Right kidney (tissue), 9 donors: ENCODE measurements around the gene CELF1.

Source experiments
- DNase-seq: peaks from one replicate; pipeline ENCODE4 v3.0.0-alpha.2; 2016
- long read RNA-seq, 8 donors: transcript quantifications; one replicate each; lab custom pipeline, GENCODE V29; 2026

Gene CELF1
- long read RNA-seq, donor 1, partial matches to known transcripts: 298 of 522 reads
- long read RNA-seq, donor 1, other reads (novel, unspliced or antisense): 224 of 522 reads
- long read RNA-seq, donor 2, full-length matches to known transcripts: 1 of 6 reads
- long read RNA-seq, donor 2, partial matches to known transcripts: 5 of 6 reads
- long read RNA-seq, donor 2, other reads (novel, unspliced or antisense): 0 of 6 reads
- long read RNA-seq, donor 3, partial matches to known transcripts: 17 of 18 reads
- long read RNA-seq, donor 3, other reads (novel, unspliced or antisense): 0 of 18 reads
- long read RNA-seq, donor 4, partial matches to known transcripts: 6 of 6 reads
- long read RNA-seq, donor 4, other reads (novel, unspliced or antisense): 0 of 6 reads
- long read RNA-seq, donor 5, partial matches to known transcripts: 7 of 10 reads
- long read RNA-seq, donor 5, other reads (novel, unspliced or antisense): 0 of 10 reads
- long read RNA-seq, donor 6, partial matches to known transcripts: 183 of 312 reads
- long read RNA-seq, donor 6, other reads (novel, unspliced or antisense): 129 of 312 reads
- long read RNA-seq, donor 7, full-length matches to known transcripts: 2 of 549 reads
- long read RNA-seq, donor 7, partial matches to known transcripts: 239 of 549 reads
- long read RNA-seq, donor 7, other reads (novel, unspliced or antisense): 308 of 549 reads
- long read RNA-seq, donor 8, partial matches to known transcripts: 5 of 9 reads
- long read RNA-seq, donor 8, other reads (novel, unspliced or antisense): 0 of 9 reads

GRCh38 chr11:47552566-47553405, at the start of gene CELF1:
Gene CELF1 (minus strand): TSS chr11:47553132. CDS start chr11:47499523, 53,609 bp downstream.
- DNase-seq: peak; percentile 94

GRCh38 chr11:47599902-47600301, 47.0 kb upstream of the CELF1 start:
- no peak for DNase-seq

DNA sequence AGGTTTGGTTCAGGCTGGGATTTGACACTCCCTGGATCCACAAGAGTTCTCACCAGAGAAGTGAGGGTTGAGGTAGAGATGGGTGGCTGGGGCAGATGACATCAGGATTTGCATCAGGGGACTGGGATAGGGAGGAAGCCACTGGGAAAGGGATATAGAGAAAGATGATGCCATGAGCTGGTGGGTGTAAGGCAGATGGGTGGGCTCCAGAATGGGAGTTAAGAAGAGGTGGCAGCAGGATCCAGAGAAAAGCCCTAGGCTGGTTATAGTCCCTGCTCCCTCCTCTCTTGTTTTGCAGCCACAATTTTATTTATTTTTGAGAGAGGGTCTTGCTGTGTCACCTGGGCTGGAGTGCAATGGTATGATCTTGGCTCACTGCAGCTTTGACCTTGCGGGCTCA, 43.0 kb upstream of the CELF1 start:
- DNase-seq: no peak

DNA sequence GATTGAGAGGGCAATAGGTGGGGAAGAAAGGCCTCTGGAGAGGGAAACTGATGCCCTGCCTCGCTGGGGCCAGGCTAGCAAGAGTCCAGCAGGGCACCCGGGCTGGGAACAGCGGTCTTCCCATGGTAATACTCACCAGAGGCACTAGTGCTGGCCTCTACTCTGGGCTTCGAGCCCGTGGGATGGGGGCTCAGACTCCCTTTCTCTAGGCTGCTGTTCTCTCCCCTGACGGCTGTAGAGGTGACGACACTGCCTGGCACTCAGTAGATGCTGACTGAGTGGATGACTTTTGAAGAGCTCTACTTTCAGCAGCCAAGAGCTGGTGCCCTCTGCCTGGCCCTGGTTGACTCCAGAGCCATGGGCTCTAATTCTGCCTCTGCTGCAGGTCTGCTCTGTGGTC, 42.1 kb upstream of the CELF1 start:
- no peak for DNase-seq

DNA sequence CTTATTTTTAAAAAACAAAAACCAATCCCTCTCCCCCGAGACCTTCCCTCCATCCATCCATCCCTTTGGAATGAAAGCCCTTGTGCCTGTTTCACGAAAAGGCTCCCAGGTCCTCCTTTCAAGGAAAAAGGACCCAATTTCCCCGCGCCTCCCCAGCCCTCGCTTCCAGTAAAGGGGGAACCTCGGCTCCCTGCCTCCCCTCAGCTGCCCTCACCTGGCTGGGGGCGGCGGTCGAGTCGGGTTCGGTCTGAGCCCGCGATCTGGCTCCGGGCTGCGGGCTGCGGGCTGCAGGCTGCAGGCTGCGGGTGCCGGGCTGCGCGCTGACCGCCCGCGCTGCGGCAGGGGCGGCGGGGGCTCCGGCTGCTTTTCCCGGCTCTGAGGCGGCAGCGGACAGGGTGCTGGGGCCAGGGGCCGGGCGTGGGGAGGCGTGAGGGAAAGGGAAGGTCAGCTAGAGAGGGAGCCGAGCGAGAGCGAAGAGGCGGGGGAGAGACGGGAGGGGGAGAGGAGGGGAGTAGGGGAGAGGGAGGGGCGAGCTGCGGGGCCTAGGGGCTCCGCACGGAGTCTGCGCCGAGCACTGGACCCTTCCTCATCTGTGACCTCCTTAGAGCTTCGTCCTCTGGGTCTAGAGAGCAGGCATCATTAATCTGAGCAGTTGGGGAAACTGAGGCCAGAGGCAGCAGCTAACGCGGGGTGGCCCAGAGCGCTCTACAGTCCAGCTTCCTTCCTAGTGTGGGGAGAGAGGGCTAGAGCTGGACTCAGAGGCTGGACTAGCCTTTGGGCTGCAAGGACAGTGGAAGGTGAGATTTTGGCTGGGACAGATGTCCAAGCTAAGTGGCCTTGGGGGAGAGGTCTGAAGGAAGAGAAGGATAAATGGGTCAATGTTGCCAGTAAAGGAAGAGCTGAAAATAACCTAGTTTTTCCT, 41.3 kb upstream of the CELF1 start, which contains the start of gene C1QTNF4:
C1QTNF4 (minus strand) TSS at position 478 of the 922 bp plus-strand sequence. CDS start 3,601 bp downstream, outside the sequence.
- peak; percentile 65 for DNase-seq

- DNase-seq: no peak
Measured at GRCh38 chr11:47593492-47593933, 40.6 kb upstream of the CELF1 start.

DNA sequence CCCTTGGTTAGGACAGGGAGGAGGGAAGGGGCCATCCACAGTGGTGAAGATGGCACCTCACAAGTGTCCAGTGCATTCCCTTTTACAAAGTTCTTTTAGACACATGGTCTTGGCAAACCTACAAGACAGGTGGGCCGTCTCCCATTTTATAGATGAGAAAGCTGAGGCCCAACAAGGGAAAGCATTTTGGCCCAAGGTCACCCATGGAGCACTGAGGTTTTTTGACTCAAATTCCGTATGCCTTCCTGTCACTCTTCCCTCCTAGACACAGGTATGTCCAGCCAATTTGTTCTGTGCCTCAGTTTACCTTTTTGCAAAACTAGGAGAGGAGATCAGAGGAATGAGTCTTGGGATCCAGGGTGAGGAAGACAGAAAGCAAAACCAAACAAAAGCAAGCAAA, 40.0 kb upstream of the CELF1 start:
- DNase-seq: no peak

- DNase-seq: no peak
Measured at GRCh38 chr11:47592251-47592650, 39.3 kb upstream of the CELF1 start.

- no peak for DNase-seq
Measured at GRCh38 chr11:47591764-47592163, 38.8 kb upstream of the CELF1 start.

DNA sequence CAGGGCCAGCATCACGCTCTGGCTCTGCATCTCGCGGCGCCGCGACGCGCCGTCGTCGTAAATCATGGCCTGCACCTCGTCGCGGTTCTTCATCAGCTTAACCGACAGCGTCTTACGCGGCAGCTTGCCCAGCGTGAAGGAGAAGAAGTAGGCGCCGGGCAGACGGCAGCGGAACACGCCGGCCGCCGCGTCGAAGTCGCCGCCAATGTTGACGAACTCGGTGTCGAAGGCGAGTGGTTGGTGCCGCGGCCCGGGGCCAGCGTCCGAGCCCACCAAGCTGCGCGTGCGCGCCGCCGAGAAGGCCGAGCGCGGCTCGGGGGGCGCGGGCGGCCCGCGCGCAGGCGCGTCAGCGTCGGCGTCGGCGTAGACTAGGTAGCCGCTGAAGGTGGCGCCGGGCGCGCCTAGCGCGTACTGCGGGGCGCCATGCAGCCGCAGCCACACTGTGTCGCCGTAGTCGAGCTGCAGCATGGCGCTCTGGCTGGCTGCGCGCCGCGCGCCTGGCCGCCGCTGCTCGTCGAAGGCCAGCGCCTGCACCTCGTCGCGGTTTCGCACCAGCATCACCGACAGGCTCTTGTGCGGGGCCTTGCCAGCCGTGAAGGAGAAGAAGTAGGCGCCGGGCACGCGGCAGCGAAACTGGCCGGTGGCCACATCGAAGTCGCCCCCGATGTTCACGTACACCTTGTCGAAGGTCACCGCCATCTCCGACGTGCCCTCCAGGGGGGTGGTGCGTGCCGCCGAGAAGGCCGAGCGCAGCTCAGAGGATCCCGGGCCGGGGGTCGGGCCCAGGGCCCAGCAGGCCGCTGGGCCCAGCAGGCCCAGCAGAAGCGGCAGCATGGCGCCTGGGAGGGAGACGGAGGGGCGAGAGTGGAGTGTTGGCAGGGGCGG, 37.3 kb upstream of the CELF1 start:
- DNase-seq: peak; percentile 86

GRCh38 chr11:47589584-47589976, 36.6 kb upstream of the CELF1 start:
- no peak for DNase-seq

GRCh38 chr11:47589118-47589517, 36.2 kb upstream of the CELF1 start:
- DNase-seq: no peak

- no peak for DNase-seq
Measured at GRCh38 chr11:47587723-47588326, 34.9 kb upstream of the CELF1 start.

DNA sequence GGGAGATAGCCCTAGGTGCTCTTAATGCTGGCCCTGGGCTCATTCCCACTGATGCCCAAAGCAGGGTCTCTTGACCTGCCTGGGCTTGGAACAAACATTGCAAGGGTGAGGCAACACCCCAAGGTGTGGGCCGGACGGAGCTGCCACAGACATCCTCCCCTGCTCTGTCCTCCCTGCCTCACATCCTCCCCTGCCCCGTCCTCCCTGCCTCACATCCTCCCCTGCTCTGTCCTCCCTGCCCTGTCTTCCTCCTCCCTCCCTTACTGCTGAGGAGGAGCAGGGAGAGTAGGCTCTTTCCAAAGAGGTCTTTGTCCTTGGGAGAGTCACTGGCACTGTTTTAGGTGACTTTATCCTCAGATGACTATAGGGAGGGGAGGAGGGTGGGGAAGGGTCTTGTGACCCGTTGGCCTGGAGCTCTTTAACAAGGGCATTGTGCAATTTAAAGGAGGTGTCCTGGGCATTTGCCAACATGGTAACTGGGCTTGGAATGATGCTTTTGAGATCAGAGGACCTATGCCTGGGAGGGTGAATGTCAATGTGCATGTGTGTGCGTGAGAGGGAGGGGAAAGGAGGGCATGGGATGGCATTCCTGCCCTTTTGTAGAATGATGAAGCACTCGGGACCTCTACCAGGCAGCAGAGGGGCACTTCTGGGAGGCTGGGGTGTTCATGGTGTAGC, 34.2 kb upstream of the CELF1 start:
- no peak for DNase-seq

GRCh38 chr11:47586098-47586855, 33.3 kb upstream of the CELF1 start, which contains the start of gene FAM180B:
Gene FAM180B (plus strand): TSS chr11:47586678. CDS start chr11:47586769, 91 bp downstream.
- no peak for DNase-seq

- no peak for DNase-seq
Measured at GRCh38 chr11:47583844-47584243, 30.9 kb upstream of the CELF1 start.

GRCh38 chr11:47578524-47579494, 25.9 kb upstream of the CELF1 start, which contains the start of the genes KBTBD4 and NDUFS3:
Gene KBTBD4 (minus strand): TSS chr11:47578970. CDS start chr11:47578951, 19 bp downstream.
Gene NDUFS3 (plus strand): TSS chr11:47579074. CDS start chr11:47579092, 18 bp downstream.
- peak; percentile 98 for DNase-seq
